Femur (tissue), 1 donor: ENCODE measurements around the gene LRP1B.

Experiments used
- DNase-seq: peaks from one replicate; pipeline ENCODE4 v3.0.0-alpha.2; 2017

Gene LRP1B

DNA sequence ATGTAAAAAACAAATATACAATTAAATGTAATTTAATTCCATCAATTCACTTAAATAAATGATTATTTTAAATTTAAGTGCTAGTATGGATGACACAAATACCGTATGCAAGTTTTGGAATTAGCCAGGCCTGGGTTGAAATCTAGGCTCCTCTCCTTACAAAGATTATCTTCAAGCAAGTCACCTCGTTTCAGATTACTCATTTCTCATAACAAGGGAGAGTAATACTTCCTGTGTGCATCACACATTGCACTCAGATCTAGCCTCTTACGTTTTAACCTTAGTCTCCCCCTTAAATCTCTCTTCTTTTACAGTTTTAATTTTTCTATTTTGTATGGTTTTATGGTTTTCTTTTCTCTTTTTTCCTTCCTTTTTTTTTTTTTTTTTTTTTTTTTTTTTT, 1874.7 kb downstream of the LRP1B start:
- no peak for DNase-seq

DNA sequence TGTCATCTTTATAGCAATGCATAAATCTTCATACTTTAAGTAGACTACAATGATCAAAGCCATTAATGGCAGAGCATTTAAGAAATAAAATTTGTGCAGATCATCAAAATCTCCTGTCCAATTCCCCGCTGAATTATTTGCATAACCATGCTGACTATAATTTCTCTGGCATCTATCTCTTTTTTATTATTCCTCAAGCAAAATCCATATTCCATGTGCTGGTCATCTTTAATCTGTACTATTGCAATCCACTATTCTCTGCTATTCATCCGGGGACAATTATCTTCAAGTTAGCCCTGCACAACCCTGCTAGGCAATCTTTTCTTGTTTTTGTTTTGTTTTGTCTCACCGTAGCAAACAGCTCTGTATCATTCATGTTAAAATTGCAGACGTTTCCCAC, 1881.0 kb downstream of the LRP1B start:
- no peak for DNase-seq

DNA sequence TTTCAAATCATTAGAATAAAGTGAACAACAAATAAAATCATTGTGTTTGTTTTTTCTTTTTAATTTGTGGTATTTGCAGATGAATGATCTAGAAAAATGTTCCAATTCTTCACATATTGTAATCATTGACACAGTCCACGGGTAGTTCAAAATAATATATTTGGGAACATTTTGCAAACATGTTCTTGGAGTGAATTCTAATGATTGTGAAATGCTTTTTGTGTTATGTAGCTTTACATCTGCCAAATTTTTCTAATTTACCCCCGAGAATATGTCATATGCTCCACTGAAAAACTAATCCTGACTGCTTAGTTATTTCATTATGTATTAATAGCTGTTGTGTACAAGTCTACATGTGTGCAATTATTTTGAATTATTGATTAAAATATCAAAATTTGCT, 1882.2 kb downstream of the LRP1B start:
- no peak for DNase-seq

DNA sequence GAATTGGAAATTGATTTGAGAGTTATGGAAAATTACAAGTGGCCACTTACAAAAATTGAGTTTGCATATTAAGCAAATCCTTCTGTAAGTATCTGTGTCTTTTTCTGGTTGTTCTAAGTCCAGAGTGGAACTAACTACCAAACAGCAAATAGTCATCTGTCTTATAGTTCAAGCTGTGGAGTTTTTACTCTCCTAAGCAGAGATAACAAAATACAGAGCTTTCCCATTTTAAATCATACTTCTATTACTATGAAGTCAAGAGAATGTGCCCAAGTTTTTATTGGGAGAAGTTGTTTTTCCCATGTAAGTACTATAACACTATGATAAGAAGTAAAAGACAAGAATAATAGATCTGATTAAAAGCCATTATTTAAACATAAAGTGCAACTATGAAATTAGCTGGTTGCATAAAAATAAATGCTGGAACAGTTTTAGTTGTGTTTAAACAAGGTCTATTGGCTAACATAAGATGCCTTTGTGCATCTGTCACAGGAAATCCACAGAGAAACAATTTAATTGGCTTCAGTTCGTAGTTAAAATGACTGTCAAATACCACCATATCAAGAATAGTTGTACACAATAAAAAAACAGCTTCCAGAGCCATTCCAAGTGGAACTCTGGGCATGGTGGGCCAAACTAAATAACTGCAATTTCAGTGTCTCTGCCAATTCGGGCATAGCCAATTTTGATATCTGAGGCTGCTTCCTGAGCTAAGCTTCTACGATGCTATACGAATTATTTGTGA, 1883.2 kb downstream of the LRP1B start:
- DNase-seq = no peak

DNA sequence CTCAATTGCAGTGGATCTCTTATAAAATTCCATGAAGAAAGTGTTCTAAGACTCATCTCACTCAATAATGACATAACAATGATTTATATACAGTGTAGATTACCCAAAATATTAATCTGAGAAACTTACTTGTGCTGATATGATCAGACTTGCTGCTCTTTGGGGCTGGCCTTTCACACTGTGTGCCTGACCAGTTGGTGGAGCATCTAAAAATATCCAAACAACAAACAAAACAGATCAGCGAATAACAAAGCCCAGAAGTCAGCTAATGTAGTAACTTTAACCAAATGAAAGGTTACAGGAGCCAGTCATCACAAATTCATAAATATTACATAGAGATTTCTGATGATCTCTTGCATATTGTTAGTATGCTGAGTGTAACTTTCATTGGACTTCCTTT, 1883.9 kb downstream of the LRP1B start:
- no peak for DNase-seq

DNA sequence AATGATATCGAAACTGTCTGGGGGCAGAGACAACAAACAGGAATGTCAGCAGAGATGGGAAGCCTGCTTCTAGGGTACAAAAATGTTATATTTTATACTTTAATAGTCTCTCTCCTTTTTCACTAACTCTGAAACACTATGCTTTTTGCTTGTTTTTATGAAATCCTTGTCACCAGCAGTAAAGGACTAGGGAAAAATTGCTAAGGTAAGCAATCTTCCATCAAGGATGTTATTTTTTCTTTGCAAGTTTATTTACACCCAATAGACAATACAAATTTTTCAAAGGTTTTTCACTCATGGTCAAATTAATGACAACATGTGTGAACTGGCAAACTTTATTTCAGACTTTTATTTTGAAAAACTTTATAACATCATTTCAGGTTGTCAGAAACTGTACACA, 1884.8 kb downstream of the LRP1B start:
- no peak for DNase-seq

DNA sequence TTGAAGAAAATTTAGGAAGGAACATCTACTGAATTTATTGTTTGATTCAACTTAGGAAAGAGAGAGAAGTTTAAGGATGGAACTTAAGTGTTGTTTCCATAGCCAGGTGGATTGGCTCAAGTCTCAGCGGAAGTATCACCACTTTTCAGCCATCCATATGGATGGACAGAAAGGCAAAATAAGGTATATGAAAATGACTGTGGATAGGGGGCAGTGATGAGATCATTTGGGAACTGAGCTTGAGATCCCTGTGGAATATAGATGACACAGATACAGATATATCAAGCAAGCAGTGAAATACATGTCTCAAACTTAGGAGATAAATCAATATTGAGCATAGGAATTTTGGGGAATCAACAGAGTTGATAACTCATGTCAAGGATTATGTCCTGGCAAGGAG, 1887.9 kb downstream of the LRP1B start:
- DNase-seq = no peak

DNA sequence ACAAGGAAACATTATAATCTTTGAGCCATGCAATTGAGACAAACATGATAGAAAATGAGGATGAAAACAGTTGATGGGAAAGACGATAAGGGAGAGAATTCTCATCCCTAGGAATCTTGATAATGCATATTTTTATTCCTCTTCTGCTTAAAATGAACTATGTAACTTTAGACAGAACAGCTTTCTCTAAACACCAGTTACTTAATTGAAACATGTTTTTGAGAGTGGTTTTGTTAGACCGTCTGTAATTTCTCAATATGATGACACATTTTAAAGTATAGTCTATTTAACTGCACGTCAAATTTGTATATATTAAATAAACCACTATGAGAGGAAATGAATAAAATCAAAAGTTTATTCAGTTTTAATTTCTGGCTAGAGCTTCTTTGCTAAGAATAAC, 1896.7 kb downstream of the LRP1B start:
- no peak for DNase-seq

DNA sequence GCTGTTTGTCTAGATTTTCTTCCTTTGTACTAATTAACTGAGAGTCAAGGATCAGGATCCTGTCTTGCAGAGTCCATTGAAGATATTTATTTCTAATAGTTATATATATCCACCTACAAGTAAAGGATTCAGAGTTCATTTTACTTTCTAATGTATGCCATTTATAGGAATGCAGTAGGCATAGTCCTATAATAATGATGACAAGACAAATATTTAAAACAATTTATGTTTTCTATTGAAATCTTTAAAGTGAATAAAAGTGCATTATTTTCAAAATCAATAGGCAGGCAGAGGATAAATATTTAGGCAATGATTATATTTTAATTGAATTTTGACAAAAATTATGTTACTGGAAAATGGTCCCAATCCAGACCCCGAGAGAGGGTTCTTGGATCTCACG, 1919.9 kb downstream of the LRP1B start:
- no peak for DNase-seq

DNA sequence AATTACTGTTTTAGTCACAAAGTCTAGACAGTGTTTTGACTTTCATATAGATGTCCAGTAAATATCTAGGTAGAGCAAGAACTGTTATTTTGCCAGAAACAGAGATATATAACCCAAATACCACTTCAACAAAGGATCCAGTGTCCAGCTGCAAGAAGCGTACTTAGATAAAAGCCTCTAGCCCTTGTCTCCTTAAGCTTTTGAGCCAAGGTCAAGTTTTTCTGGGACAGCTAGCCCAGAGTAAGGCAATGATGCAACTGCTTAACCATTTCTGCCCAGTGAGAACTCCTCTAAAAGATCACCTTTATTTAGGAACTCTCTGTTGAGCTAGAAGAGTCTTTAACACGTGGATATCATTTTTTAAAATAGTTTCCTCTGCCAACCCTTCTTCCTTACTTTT, 1925.7 kb downstream of the LRP1B start:
- DNase-seq = no peak

DNA sequence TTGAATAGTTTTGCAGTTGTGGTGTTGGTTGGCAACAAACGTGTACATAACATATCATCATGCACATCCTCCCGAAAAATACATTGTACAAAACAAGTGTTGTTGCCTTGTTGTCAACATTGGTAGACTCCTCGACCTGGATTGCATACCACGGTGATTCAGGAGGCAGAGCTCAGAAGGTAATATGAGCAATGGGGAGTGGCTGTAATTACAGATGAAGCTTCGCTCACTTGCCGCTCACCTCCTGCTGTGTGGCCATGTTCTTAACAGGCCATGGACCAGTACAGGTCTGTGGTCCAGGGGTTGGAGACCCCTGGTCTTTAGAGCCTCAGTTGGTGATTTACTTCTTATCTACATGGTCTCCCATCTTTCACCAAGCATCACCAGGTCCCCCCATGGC, 1927.5 kb downstream of the LRP1B start:
- no peak for DNase-seq

DNA sequence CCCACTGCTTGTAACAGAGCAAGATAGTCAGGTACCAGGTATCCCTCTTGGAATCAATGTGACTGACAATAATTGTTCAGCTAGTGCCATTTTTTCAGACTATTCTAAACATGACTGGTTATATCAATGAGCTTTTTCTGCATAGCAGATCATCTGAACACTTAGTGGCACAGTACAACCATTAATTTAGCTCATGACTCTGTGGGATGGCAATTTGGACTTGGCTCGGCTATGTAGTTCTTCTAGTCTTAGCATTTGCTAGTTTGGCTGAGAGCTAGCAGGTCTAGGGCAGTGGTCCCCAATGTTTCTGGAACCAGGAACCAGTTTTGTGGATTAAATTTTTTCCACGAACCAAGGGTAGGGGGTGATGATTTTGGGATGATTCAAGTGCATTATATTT, 1929.2 kb downstream of the LRP1B start:
- no peak for DNase-seq

DNA sequence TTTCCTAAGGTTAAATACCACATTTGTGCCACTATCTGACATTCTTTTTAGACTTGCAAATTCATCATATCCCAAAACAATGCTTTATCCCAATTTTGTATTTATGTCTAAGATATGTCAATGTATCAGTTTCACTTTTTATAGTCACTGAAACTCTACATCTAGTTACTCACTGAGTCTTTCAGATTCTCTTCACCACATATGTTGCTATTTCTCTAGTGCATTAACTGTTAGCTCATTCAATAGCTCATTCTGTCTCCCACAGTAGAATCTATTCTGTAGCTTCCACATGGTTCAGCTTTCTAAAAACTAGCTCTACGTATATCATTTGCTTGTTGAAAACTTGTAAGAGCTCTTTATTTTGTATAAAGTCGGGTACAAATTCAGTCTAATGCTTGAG, 1930.1 kb downstream of the LRP1B start:
- DNase-seq = no peak

DNA sequence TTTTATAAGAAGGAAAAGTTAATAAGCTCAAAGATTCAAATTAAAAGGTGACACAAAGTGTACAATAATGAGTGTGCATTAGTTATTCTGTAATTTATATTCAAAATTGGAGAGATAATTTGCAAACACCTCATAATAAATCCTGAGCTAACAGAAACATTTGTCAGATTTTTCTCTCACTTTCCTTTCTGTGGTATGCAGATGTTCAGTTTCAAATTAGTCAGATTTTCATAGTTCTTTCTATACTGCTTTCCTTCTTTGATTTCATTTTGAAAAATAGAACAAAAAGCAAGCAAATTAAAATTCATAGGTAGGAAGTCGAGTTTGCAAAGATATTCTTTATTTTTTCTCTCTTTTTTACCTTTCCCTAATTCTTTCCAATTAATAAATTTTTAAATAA, 1930.5 kb downstream of the LRP1B start:
- no peak for DNase-seq

DNA sequence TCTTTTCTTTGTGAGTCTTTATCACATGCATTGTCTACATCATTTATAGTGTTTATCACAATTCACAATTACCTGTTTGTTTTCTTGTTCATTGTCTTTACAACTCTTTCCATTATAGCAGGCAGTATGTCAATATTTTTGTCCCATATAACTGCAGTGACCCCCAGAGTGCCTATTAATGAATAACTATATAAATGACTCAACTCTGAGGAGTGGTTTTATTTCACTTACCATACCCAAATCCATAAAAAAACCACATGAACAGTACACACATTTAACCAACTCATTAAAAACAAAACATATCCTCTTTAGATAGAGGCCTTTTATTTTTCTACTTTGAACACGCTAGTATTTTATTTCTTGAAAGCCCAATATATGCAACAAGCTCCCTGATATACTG, 1931.5 kb downstream of the LRP1B start:
- DNase-seq = no peak

DNA sequence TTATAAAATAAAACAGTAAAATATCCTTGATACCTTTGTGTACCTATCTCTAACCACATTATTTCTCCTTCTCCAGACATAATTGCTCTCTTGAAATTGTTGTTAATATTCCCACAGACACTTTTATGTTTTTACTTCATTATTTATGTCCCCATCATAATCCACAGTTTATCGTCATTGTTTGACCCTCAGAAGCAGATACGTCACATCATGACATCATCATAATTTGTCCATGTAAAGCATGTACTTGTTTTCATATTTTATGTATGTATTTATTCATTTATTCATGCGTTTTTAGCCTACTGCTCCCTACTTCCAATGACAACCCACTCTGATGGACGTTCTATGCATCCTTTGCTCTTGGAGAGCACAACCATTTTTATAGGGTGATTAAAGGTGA, 1943.7 kb downstream of the LRP1B start:
- DNase-seq = no peak

DNA sequence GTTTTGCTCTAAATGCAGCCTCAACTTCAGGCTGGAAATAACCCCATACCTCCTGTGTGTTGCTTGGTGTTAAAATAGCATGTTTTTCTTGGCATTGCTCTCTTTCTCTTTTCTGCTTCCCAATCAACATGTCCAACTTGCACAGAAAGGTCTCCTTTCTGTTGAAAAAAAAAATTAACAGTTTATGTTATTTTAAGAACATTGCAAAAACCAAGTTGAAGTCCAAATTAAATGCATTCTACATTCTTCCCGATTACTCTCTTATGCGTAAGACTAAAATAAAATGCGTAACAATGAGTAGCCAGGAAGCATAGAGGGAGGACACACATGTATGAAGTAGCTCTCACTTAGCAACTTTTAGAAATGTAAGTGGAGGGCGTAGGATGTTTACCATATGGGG, 1944.5 kb downstream of the LRP1B start:
- no peak for DNase-seq

DNA sequence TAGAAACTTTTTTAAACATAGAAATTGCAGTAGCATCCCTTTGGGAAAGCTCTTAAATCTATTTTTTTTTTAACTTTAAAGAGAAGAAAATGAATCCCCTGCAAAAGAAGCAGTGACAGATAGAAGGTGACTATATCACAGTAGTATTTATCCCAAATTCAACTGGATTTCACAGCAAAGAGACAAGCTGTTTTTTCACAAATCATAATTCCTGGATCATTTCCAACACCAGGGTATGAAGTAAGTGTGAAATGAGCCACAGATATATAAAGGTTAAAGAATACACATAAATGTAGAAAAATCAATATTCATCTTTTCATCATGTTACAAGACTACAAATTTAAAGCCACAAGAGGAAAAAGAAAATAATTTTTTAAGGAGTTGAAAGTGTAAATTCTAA, 1945.7 kb downstream of the LRP1B start:
- no peak for DNase-seq

DNA sequence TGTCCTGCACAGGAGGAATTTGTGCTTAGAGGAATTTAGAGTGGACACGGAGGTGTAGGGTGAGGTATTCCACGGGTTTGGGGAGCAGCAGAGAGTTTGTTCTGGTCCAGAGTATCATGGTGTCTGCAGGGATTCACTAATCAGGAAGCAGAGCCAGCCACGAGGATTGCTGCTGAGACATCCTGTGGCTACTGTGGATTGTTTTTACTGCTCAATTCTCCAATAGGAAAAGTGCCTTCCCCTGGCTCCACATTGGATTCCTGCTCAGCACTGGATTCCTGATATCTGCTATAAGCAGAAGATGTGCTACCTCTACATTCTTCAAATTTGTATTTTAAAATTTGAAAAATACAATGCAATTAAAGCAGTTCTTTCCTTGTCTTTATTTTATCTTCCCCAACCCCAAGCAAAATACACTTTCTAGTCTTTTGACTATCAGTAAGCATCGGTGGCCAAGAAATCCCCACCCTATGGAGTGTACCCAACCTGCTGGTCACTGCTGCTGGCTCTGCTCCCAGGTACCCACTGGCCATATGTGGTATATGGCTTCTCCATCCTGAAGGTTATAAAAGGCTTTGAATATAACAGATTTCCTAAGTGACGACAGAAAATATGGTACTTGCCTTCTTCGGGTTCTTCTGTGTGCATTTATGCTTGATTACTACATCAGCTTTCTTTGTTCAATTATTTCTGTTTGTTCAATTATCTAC, 1947.6 kb downstream of the LRP1B start:
- DNase-seq = no peak
